Sigmoid colon (tissue), 4 donors: Measurements from ENCODE around the gene NME8.

Experiments
- EP300 ChIP-seq, 4 donors: sonication (generic); formaldehyde crosslinking; IDR thresholded peaks; one replicate each; pipeline ENCODE4 v1.6.1; 2017; ENCODE audit warnings: antibody characterized with exemption in 4 of 4
- POLR2A ChIP-seq, 2 donors: fragments of 450-650 bp; IDR thresholded peaks; one replicate each; pipeline ENCODE4 v1.6.1; 2016; ENCODE audit warnings: antibody characterized with exemption in 2 of 2, mild to moderate bottlenecking in 2 of 2, moderate library complexity in 2 of 2
- TF ChIP-seq, protein P1 (sequence below), 4 experiments: fragments of 450-650 bp in 3 of 4; fragments of 200-600 bp in 1 of 4; IDR thresholded peaks; one replicate each; pipeline ENCODE4 v1.5.1; 2016 to 2019; ENCODE audit warnings: antibody characterized with exemption in 4 of 4, mild to moderate bottlenecking in 3 of 4, moderate library complexity in 2 of 4

DNA sequence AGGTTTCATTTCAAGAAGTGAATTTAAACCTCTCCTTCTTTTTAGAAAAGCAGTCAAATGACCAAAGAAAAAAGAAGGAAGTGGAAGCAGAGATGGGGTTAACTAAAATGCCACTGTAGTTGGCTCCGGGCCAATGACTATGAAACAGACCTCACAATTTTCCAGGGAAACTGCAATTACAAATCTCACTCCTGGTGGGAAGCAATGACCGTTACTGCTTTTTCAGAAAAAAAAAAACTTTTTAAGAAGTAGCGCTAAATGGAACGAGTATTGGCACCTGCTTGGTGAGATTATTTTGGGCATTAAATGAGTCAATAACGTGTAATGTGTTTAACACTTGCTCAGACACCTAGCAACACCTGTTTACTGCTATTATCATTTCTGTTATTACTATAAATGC is 67.0 kb downstream of the NME8 start:
- TF ChIP-seq, protein P1, sequence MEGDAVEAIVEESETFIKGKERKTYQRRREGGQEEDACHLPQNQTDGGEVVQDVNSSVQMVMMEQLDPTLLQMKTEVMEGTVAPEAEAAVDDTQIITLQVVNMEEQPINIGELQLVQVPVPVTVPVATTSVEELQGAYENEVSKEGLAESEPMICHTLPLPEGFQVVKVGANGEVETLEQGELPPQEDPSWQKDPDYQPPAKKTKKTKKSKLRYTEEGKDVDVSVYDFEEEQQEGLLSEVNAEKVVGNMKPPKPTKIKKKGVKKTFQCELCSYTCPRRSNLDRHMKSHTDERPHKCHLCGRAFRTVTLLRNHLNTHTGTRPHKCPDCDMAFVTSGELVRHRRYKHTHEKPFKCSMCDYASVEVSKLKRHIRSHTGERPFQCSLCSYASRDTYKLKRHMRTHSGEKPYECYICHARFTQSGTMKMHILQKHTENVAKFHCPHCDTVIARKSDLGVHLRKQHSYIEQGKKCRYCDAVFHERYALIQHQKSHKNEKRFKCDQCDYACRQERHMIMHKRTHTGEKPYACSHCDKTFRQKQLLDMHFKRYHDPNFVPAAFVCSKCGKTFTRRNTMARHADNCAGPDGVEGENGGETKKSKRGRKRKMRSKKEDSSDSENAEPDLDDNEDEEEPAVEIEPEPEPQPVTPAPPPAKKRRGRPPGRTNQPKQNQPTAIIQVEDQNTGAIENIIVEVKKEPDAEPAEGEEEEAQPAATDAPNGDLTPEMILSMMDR (IDR thresholded peaks at IDR 0.05): no peak
- TF ChIP-seq POLR2A (IDR thresholded peaks at IDR 0.05) (no peak), EP300 (IDR thresholded peaks at IDR 0.05) (no peak)
